Heart right ventricle (tissue), 16 donors: ENCODE data around the gene P2RX7. TPM values are rescaled to one million over a fixed set of nuclear protein-coding genes. Genes with fewer than 3 reads are reported as not detected.

ENCODE experiments used
- ATAC-seq, 8 donors: fragments of 200-7000 bp; cut with Tn5 transposase; one replicate each; pipeline ENCODE4 v1.9.1; 2020; ENCODE audit warnings: mild to moderate bottlenecking in 8 of 8, moderate library complexity in 8 of 8, moderate number of reproducible peaks in 1 of 8
- DNase-seq, 2 donors: peaks; one replicate each; pipeline ENCODE4 v3.0.0-alpha.2; 2020
- H3K27ac ChIP-seq, 10 donors: fragments of 200-600 bp; sonication (generic) in 2 of 10; one replicate each; pipeline versions ENCODE4 v1.5.0 to v1.8.0; 2020 to 2022; ENCODE audit warnings: mild to moderate bottlenecking in 3 of 10
- H3K27me3 ChIP-seq, 7 donors: fragments of 200-600 bp; one replicate each; pipeline ENCODE4 v1.8.0; 2021 to 2022; ENCODE audit warnings: mild to moderate bottlenecking in 2 of 7
- H3K36me3 ChIP-seq, 9 donors: fragments of 200-600 bp; sonication (generic) in 1 of 9; one replicate each; pipeline versions ENCODE4 v1.5.0 to v1.8.0; 2020 to 2022; ENCODE audit warnings: mild to moderate bottlenecking in 2 of 9
- H3K4me1 ChIP-seq, 9 donors: fragments of 200-600 bp; sonication (generic) in 1 of 9; one replicate each; pipeline versions ENCODE4 v1.5.0 to v1.8.0; 2020 to 2022; ENCODE audit warnings: mild to moderate bottlenecking in 4 of 9
- H3K4me3 ChIP-seq, 10 donors: fragments of 200-600 bp; sonication (generic) in 2 of 10; one replicate each; pipeline versions ENCODE4 v1.5.0 to v1.8.0; 2020 to 2022; ENCODE audit warnings: mild to moderate bottlenecking in 7 of 10, moderate library complexity in 2 of 10
- H3K9me3 ChIP-seq, 11 donors: fragments of 200-600 bp in 10 of 11; sonication (generic) in 2 of 11; one replicate each; pipeline versions ENCODE4 v1.5.0 to v1.8.0; 2013 to 2022; ENCODE audit warnings: mild to moderate bottlenecking in 2 of 11, control low read depth in 1 of 11, moderate library complexity in 1 of 11
- CTCF ChIP-seq, 9 donors: fragments of 200-600 bp; sonication (generic) in 2 of 9; IDR thresholded peaks; one replicate each; pipeline versions ENCODE4 v1.5.0 to v1.8.0; 2021 to 2022; ENCODE audit warnings: antibody characterized with exemption in 9 of 9, mild to moderate bottlenecking in 5 of 9, moderate library complexity in 1 of 9
- WGBS, 2 donors: extraction: QIAGEN DNeasy Blood & Tissue Kit; methylation state at CpG; one replicate each; pipeline ENCODE4 v1.1.7; 2013; ENCODE audit warnings: inconsistent platforms in 1 of 2; 5-methylcytosine and 5-hydroxymethylcytosine counted together
- intact Hi-C, 10 donors: fragments of 100-400 bp; cut with DNase I; formaldehyde crosslinking; loops; one replicate each; pipeline versions ENCODE4 v1.11.1 to v1.14.2; 2022
- polyA plus RNA-seq, 2 donors: library from polyadenylated mRNA; stranded (reverse); fragments of 200-250 nt; gene quantifications; one replicate each; pipeline ENCODE4 v1.2.3, GENCODE V29; 2013
- total RNA-seq, 10 donors: library from RNA; stranded (reverse); fragmentation: NEBNext Ultra II Directional in 3 of 10; extraction: Animal tissue kit (Norgen Biotek cat#: 25700) in 3 of 10; gene quantifications; one replicate each; pipeline versions ENCODE4 v1.2.1 to v1.2.4, GENCODE V29; 2021 to 2023
- donor health status: Arrhythmogenic right ventricular cardiomyopathy.
- donor health status: ischemic (EF 13 %, LVEDD 7.1; RV severe dilation, severe dysfunction).
- donor health status: healthy with polysubstance abuse.
- donor health status: DM: no; HTN: yes; CAD: no.
- donor health status: DM: no; HTN: no; CAD: no.
- donor health status: ischemic (EF 25% LVEDD 6.9; RV normal size, moderate dysfunction).
- donor health status: ischemic (EF 25% LVEDD 5.7; RV mildly dilated, moderate dysfunction).
- donor health status: healthy.
- donor health status: DM: yes; HTN: yes; CAD: no.
- donor health status: Ischemic cardiomyopathy.
- donor health status: ischemic (EF 35%, LVEDD 5.7; RV mildly dilated, moderate dysfunction).
- donor health status: nonischemic (EF 11% LVEDD 7.7; RV severe dilation, severe dysfunction).
- donor health status: DM: yes; HTN: yes; CAD: no.
- donor health status: PGD.
- donor health status: ischemic (EF 29% LVEDD 5.4; RV normal size, mild dysfunction).
- donor health status: nonischemic (EF 23%, LVEDD 6.1; RV moderate dilation, normal function).

P2RX7 gene
- total and polyA plus RNA-seq, 12 donors: 0.25 to 7.0 (median 1.6) TPM

- H3K9me3 ChIP-seq: no peaks in the 10 kb centered on the region
- intact Hi-C loops: no loop called here
- peaks cover 0 to 9% (median 0%) of the 10 kb centered on the region in 9 donors for H3K4me1 ChIP-seq
- peak in 3 of 9 donors; percentile 3 to 19 (median 12) for TF ChIP-seq CTCF (IDR thresholded peaks at IDR 0.05)
- H3K4me3 ChIP-seq: no peak overlapping the region
- H3K36me3 ChIP-seq: peaks cover 0 to 80% (median 9%) of the 10 kb centered on the region in 9 donors
- WGBS, 2 donors: 86 to 93% methylated on average over 12 of the region's 12 CpGs
- no peak for DNase-seq
- H3K27ac ChIP-seq: no peak overlapping the region
- H3K27me3 ChIP-seq: no peaks in the 10 kb centered on the region
- ATAC-seq: peak in 3 of 8 donors; percentile 12 to 15 (median 14)
Observed at GRCh38 chr12:121230538-121230907, 97.8 kb downstream of the P2RX7 start.

GRCh38 chr12:121232163-121232562 lies 99.5 kb downstream of the P2RX7 start:
- no peak for ATAC-seq
- WGBS, 2 donors: 87 to 90% methylated on average over 16 of the region's 16 CpGs

GRCh38 chr12:121232977-121233627 lies 100.4 kb downstream of the P2RX7 start:
- ATAC-seq: peak in 1 of 8 donors; percentile 40
- Histone ChIP-seq H3K27me3 (no peaks in the 10 kb centered on the region), H3K27ac (no peak overlapping the region), H3K4me3 (no peak overlapping the region), H3K9me3 (no peaks in the 10 kb centered on the region), H3K36me3 (peaks cover 0 to 86% (median 4%) of the 10 kb centered on the region in 9 donors), H3K4me1 (peaks cover 0 to 15% (median 0%) of the 10 kb centered on the region in 9 donors)
- 93 to 95% methylated on average over 14 of the region's 14 CpGs for WGBS, 2 donors
- intact Hi-C loops: no loop called here
- DNase-seq: no peak
- TF ChIP-seq CTCF (IDR thresholded peaks at IDR 0.05): no peak

More at GRCh38 chr12:121232163-121232562, 99.5 kb downstream of the P2RX7 start:
- Histone ChIP-seq H3K27ac (no peak overlapping the region), H3K27me3 (no peaks in the 10 kb centered on the region), H3K4me3 (no peak overlapping the region), H3K36me3 (peaks cover 0 to 80% (median 4%) of the 10 kb centered on the region in 9 donors), H3K4me1 (peaks cover 0 to 9% (median 0%) of the 10 kb centered on the region in 9 donors), H3K9me3 (no peaks in the 10 kb centered on the region)
- DNase-seq: no peak
- intact Hi-C loops: no loop called here
- no peak for TF ChIP-seq CTCF (IDR thresholded peaks at IDR 0.05)

GRCh38 chr12:121233628-121234020 lies 100.9 kb downstream of the P2RX7 start:
- no peak for TF ChIP-seq CTCF (IDR thresholded peaks at IDR 0.05)
- intact Hi-C loops: no loop called here
- Histone ChIP-seq H3K9me3 (no peaks in the 10 kb centered on the region), H3K27me3 (no peaks in the 10 kb centered on the region), H3K27ac (no peak overlapping the region), H3K36me3 (peaks cover 0 to 88% (median 4%) of the 10 kb centered on the region in 9 donors), H3K4me1 (peaks cover 0 to 21% (median 0%) of the 10 kb centered on the region in 9 donors), H3K4me3 (no peak overlapping the region)
- DNase-seq (no peak), ATAC-seq (no peak)
- WGBS, 2 donors: 88 to 89% methylated on average over 11 of the region's 11 CpGs
